BE2C (cell line): Measurements from ENCODE around the gene TMC1.

ENCODE experiments used
- DNase-seq: peaks from one replicate; pipeline ENCODE4 v3.0.0-alpha.2; 2020
- H3K27me3 ChIP-seq: fragments of 250-450 bp; sonication (Bioruptor Pico); 2 replicates; pipeline ENCODE4 v1.5.1; 2020; ENCODE audit warnings: mild to moderate bottlenecking
- H3K36me3 ChIP-seq: fragments of 250-450 bp; sonication (Bioruptor Pico); 2 replicates; pipeline ENCODE4 v1.5.1; 2020; ENCODE audit warnings: mild to moderate bottlenecking
- H3K4me1 ChIP-seq: fragments of 250-450 bp; sonication (Bioruptor Pico); 2 replicates; pipeline ENCODE4 v1.5.1; 2020
- H3K4me3 ChIP-seq: 2 replicates; pipeline ENCODE4 v1.5.1; 2011; ENCODE audit warnings: low read depth, low read length
- H3K9me3 ChIP-seq: fragments of 250-450 bp; sonication (Bioruptor Pico); 2 replicates; pipeline ENCODE4 v1.5.1; 2020
- CTCF ChIP-seq: IDR thresholded peaks from 2 replicates; pipeline ENCODE4 v1.5.1; 2012; ENCODE audit warnings: mild to moderate bottlenecking, low read depth, low read length

TMC1 gene

GRCh38 chr9:72612449-72612848, 91.0 kb downstream of the TMC1 start:
- no peak for TF ChIP-seq CTCF
- no peaks in the 10 kb centered on the region; the same call in 1 of the 2 replicates for H3K9me3 ChIP-seq
- no peak for DNase-seq
- H3K36me3 ChIP-seq = no peaks in the 10 kb centered on the region
- no peaks in the 10 kb centered on the region for H3K27me3 ChIP-seq
- no peaks in the 10 kb centered on the region for H3K4me1 ChIP-seq
- H3K4me3 ChIP-seq = no peak overlapping the region

GRCh38 chr9:72614067-72614466, 92.7 kb downstream of the TMC1 start:
- Histone ChIP-seq H3K9me3 (no peaks in the 10 kb centered on the region; the same call in 1 of the 2 replicates), H3K4me3 (no peak overlapping the region), H3K4me1 (no peaks in the 10 kb centered on the region), H3K27me3 (no peaks in the 10 kb centered on the region), H3K36me3 (no peaks in the 10 kb centered on the region)
- DNase-seq = no peak
- no peak for TF ChIP-seq CTCF

- no peak for TF ChIP-seq CTCF
- Histone ChIP-seq H3K9me3 (no peaks in the 10 kb centered on the region; the same call in 1 of the 2 replicates), H3K27me3 (no peaks in the 10 kb centered on the region), H3K4me3 (no peak overlapping the region), H3K4me1 (no peaks in the 10 kb centered on the region), H3K36me3 (no peaks in the 10 kb centered on the region)
- no peak for DNase-seq
These were observed 94.5 kb downstream of the TMC1 start for GRCh38 chr9:72615931-72616330.

GRCh38 chr9:72618811-72619210, 97.4 kb downstream of the TMC1 start:
- Histone ChIP-seq H3K4me1 (no peaks in the 10 kb centered on the region), H3K36me3 (no peaks in the 10 kb centered on the region), H3K27me3 (no peaks in the 10 kb centered on the region), H3K9me3 (no peaks in the 10 kb centered on the region), H3K4me3 (no peak overlapping the region)
- no peak for TF ChIP-seq CTCF
- DNase-seq = no peak

GRCh38 chr9:72622186-72622585, 100.8 kb downstream of the TMC1 start:
- no peak for DNase-seq
- H3K4me1 ChIP-seq = no peaks in the 10 kb centered on the region
- TF ChIP-seq CTCF = no peak
- no peaks in the 10 kb centered on the region for H3K36me3 ChIP-seq
- no peak overlapping the region for H3K4me3 ChIP-seq
- H3K9me3 ChIP-seq = no peaks in the 10 kb centered on the region
- no peaks in the 10 kb centered on the region for H3K27me3 ChIP-seq

GRCh38 chr9:72623156-72623555, 101.7 kb downstream of the TMC1 start:
- Histone ChIP-seq H3K27me3 (no peaks in the 10 kb centered on the region), H3K9me3 (no peaks in the 10 kb centered on the region), H3K36me3 (no peaks in the 10 kb centered on the region), H3K4me3 (no peak overlapping the region), H3K4me1 (no peaks in the 10 kb centered on the region)
- DNase-seq = no peak
- no peak for TF ChIP-seq CTCF
